Activated B cell treated with CpG ODN at 0.5 μM for 24 hours (primary cell): ENCODE data around the gene CMPK1. TPM values are rescaled to one million over a fixed set of nuclear protein-coding genes. Genes with fewer than 3 reads are reported as not detected.
"Not testable (repeated sequence)": the region's sequence is repeated elsewhere in the genome, so short reads cannot be mapped to it uniquely, and the experiment has no call there.

ENCODE experiments used
- ATAC-seq: fragments of 200-7000 bp; cut with Tn5 transposase; one replicate; pipeline ENCODE4 v1.10.0; 2021; ENCODE audit warnings: low read depth, mild to moderate bottlenecking, moderate library complexity
- CTCF ChIA-PET: fragments of 350-600 bp; sonication (Branson Sonifier 250); formaldehyde crosslinking; loops from one replicate; lab custom pipeline; 2021; ENCODE audit warnings: antibody characterized with exemption; lab: Charles Lee
- POLR2A ChIA-PET: fragments of 350-600 bp; sonication (Branson Sonifier 250); formaldehyde crosslinking; loops from one replicate; lab custom pipeline; 2021; ENCODE audit warnings: antibody characterized with exemption; lab: Charles Lee
- DNase-seq: peaks from one replicate; pipeline ENCODE4 v3.0.0; 2022
- H3K27ac Mint-ChIP-seq: one replicate; pipeline ENCODE4 v1.8.0; 2020; ENCODE audit warnings: mixed read lengths
- H3K27me3 Mint-ChIP-seq: one replicate; pipeline ENCODE4 v1.8.0; 2021; ENCODE audit warnings: mixed read lengths
- H3K36me3 Mint-ChIP-seq: one replicate; pipeline ENCODE4 v1.8.0; 2021; ENCODE audit warnings: low read depth, mixed read lengths
- H3K4me1 Mint-ChIP-seq: one replicate; pipeline ENCODE4 v1.8.0; 2021; ENCODE audit warnings: mixed read lengths
- H3K4me3 Mint-ChIP-seq: one replicate; pipeline ENCODE4 v1.8.0; 2020; ENCODE audit warnings: mild to moderate bottlenecking, mixed read lengths
- H3K9me3 Mint-ChIP-seq: one replicate; pipeline ENCODE4 v1.8.0; 2020; ENCODE audit warnings: mixed read lengths
- intact Hi-C: fragments of 100-400 bp; cut with micrococcal nuclease; formaldehyde crosslinking; loops from one replicate; pipeline ENCODE4 v1.15.1; 2024
- total RNA-seq: library from RNA; stranded (reverse); gene quantifications from 2 replicates; pipeline ENCODE4 v1.2.3, GENCODE V29; 2022
- TF ChIP-seq, protein P1 (sequence below): fragments of 200-600 bp; IDR thresholded peaks from one replicate; pipeline ENCODE4 v1.8.0; 2022; ENCODE audit warnings: antibody characterized with exemption, mild to moderate bottlenecking

Gene CMPK1
- total RNA-seq, 1 donor from 2014 or later: 97.1 TPM

DNA sequence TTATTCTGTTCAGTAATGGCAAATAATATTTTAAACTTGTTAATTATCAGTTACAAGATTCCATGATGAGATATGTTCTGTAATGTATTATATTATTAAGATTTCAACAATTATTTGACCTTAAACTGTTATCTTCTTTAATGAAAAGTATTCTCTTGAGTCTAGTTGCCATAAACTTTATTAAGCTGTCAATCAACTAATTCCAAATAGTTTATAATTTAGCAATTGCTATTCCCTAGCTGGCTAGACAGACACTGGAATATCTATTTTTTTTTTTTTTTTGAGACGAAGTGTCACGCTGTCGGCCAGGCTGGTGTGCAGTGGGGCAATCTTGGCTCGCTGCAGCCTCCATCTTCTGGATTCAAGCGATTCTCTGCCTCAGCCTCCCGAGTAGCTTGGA lies 3.8 kb downstream of the CMPK1 start:
- DNase-seq (no peak), ATAC-seq (no peak)
- Mint-ChIP-seq H3K36me3 (peaks cover 8% of the 10 kb centered on the region), H3K4me1 (peaks cover 23% of the 10 kb centered on the region), H3K4me3 (no peak overlapping the region), H3K27ac (no peak overlapping the region), H3K9me3 (no peaks in the 10 kb centered on the region), H3K27me3 (no peaks in the 10 kb centered on the region)
- CTCF ChIA-PET: no interaction called here
- TF ChIP-seq, protein P1, sequence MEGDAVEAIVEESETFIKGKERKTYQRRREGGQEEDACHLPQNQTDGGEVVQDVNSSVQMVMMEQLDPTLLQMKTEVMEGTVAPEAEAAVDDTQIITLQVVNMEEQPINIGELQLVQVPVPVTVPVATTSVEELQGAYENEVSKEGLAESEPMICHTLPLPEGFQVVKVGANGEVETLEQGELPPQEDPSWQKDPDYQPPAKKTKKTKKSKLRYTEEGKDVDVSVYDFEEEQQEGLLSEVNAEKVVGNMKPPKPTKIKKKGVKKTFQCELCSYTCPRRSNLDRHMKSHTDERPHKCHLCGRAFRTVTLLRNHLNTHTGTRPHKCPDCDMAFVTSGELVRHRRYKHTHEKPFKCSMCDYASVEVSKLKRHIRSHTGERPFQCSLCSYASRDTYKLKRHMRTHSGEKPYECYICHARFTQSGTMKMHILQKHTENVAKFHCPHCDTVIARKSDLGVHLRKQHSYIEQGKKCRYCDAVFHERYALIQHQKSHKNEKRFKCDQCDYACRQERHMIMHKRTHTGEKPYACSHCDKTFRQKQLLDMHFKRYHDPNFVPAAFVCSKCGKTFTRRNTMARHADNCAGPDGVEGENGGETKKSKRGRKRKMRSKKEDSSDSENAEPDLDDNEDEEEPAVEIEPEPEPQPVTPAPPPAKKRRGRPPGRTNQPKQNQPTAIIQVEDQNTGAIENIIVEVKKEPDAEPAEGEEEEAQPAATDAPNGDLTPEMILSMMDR: no peak
- intact Hi-C loops: loop anchor here (10.0 kb wide), 2 partner anchors 143 to 623 kb away; partner anchors contain the start of genes EFCAB14 and PDZK1IP1
- POLR2A ChIA-PET: no interaction called here

DNA sequence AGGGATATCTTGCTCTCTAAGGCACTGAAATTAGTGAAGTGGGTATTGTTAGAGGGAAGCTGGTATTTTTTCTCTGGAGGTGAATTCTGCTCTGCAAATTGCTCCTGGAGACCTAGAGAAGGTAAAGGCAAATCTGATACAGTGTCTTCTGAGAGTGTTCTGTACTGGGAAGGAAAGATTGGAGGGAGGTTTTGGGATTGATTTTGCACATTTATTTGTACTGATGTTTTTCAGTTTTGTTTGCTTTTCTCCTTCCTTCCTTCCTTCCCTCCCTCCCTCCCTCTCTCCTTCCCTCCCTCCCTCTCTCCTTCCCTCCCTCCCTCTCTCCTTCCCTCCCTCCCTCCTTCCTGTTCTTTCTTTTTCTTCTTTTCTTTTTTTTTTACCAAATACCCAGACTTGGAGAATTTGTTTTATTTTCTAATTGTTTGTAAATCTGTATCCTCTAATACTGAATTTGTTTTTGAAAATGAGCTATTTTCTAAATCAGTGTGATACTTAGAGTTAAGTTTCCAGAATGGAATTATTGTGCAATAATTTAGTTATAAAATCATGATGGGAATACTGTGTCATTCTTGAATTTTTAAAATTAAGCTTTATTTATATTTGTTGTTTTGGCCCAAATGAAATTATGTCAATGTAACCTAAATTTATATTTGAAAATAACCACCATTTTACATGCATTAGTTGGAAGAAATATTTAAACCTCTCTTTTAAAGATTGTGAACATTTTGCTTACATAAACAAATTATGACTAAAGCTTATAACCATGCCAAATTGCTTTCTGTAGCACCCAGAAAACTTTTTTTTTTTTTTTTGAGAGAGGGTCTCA lies 4.9 kb downstream of the CMPK1 start:
- TF ChIP-seq, protein P1: no peak
- ATAC-seq (no peak), DNase-seq (no peak)
- Mint-ChIP-seq H3K4me3 (no peak overlapping the region), H3K27ac (no peak overlapping the region), H3K27me3 (no peaks in the 10 kb centered on the region), H3K4me1 (peaks cover 23% of the 10 kb centered on the region), H3K9me3 (no peaks in the 10 kb centered on the region), H3K36me3 (peaks cover 9% of the 10 kb centered on the region)
- ChIA-PET POLR2A (no interaction called here), CTCF (interaction anchor here (0.6 to 1.2 kb wide), 3 partner anchors 14 to 372 kb away, joined by 3 to 5 read pairs (median 4); no protein-coding TSS in a partner anchor)
- intact Hi-C loops: loop anchor here (10.0 kb wide), 2 partner anchors 144 to 624 kb away; partner anchors contain the start of genes EFCAB14 and PDZK1IP1

DNA sequence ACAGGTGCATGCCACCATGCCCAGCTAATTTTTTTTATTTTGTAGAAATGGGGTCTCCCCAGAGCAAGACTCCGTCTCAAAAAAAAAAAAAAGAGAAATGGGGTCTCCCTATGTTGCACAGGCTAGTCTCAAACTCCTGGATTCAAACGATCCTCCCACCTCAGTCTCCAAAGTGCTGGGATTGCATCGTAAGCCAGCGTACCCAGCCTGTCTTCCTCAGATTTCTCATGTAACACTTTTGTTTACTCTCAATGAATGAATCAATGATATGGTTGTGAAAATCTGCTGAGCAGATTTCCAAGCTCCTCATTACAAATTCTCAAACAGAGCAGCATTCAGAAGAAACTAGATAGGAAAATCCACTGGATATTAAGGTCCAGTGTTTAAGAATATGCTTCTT lies 6.6 kb downstream of the CMPK1 start:
- TF ChIP-seq, protein P1: no peak
- no peak for ATAC-seq
- intact Hi-C loops: no loop called here
- no peak for DNase-seq
- H3K27ac Mint-ChIP-seq: no peak overlapping the region
- peaks cover 12% of the 10 kb centered on the region for H3K36me3 Mint-ChIP-seq
- H3K4me3 Mint-ChIP-seq: no peak overlapping the region
- ChIA-PET POLR2A (no interaction called here), CTCF (no interaction called here)
- H3K27me3 Mint-ChIP-seq: no peaks in the 10 kb centered on the region
- no peaks in the 10 kb centered on the region for H3K9me3 Mint-ChIP-seq
- peaks cover 16% of the 10 kb centered on the region for H3K4me1 Mint-ChIP-seq

DNA sequence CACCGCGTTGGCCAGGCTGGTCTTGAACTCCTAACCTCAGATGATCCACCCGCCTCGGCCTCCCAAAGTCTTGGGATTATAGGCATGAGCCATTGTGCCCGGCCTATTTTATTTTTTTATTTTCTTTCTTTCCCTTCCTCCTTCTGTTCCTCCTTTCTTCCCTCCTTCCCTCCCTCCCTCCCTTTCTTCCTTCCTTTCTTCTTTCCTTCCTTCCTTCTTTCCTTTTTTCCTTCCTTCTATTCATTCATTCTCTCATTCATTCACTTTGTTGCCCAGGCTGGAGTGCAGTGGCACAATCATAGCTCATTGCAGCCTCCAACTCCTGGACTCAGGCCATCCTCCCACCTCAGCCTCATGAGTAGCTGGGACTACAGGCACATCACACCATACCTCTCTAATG lies 13.4 kb downstream of the CMPK1 start:
- POLR2A ChIA-PET, H3K27me3 Mint-ChIP-seq, H3K4me3 Mint-ChIP-seq, H3K9me3 Mint-ChIP-seq, intact Hi-C loops, H3K27ac Mint-ChIP-seq, CTCF ChIA-PET, DNase-seq, H3K4me1 Mint-ChIP-seq, ATAC-seq: not testable (repeated sequence)
- peaks cover 32% of the 10 kb centered on the region for H3K36me3 Mint-ChIP-seq

DNA sequence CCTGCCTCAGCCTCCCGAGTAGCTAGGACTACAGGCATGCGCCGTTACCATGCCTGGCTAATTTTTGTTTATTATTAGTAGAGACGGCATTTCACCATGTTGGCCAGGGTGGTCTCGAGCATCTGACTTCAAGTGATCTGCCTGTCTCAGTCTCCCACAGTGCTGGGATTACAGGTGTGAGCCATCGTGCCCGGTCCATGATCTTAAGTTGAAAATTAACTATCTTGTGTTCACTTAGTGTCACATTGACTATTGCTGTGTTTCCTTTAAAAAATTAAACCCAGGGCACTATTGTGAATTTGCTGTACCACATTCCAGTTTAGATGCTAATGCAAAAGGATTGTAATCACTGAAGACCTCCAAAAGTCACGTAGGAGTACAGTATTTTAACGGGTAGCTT lies 14.1 kb downstream of the CMPK1 start:
- ChIA-PET CTCF (no interaction called here), POLR2A (no interaction called here)
- H3K4me1 Mint-ChIP-seq: peaks cover 4% of the 10 kb centered on the region
- TF ChIP-seq, protein P1: no peak
- no peak overlapping the region for H3K27ac Mint-ChIP-seq
- ATAC-seq: no peak
- intact Hi-C loops: no loop called here
- H3K36me3 Mint-ChIP-seq: peaks cover 32% of the 10 kb centered on the region
- no peaks in the 10 kb centered on the region for H3K9me3 Mint-ChIP-seq
- no peak overlapping the region for H3K4me3 Mint-ChIP-seq
- H3K27me3 Mint-ChIP-seq: no peaks in the 10 kb centered on the region
- DNase-seq: no peak
